WTC11 (cell line): ENCODE data around the gene CADM4. TPM values are rescaled to one million over a fixed set of nuclear protein-coding genes. Genes with fewer than 3 reads are reported as not detected.
"Not testable (repeated sequence)": the region's sequence is repeated elsewhere in the genome, so short reads cannot be mapped to it uniquely, and the experiment has no call there.

Experiments
- ATAC-seq: fragments of 200-7000 bp; cut with Tn5 transposase; 2 replicates; pipeline ENCODE4 v1.10.0; 2021; ENCODE audit warnings: mild to moderate bottlenecking, moderate library complexity
- CTCF ChIA-PET: fragments of 300-600 bp; sonication (Branson Sonifier 250); formaldehyde crosslinking; loops from one replicate; lab custom pipeline; 2021; ENCODE audit warnings: antibody characterized with exemption; lab: Charles Lee
- POLR2A ChIA-PET: fragments of 350-600 bp; sonication (Branson Sonifier 250); formaldehyde crosslinking; loops from one replicate; lab custom pipeline; 2021; ENCODE audit warnings: antibody characterized with exemption; lab: Charles Lee
- DNase-seq: peaks from one replicate; pipeline ENCODE4 v3.0.0; 2021; ENCODE audit warnings: low spot score
- H3K27ac Mint-ChIP-seq: 2 replicates; pipeline ENCODE4 v1.8.0; 2021; ENCODE audit warnings: mixed read lengths
- H3K27me3 Mint-ChIP-seq: 2 replicates; pipeline ENCODE4 v1.8.0; 2021; ENCODE audit warnings: low read depth, mild to moderate bottlenecking, moderate library complexity, mixed read lengths
- H3K36me3 Mint-ChIP-seq: 2 replicates; pipeline ENCODE4 v1.8.0; 2021; ENCODE audit warnings: mixed read lengths
- H3K4me1 Mint-ChIP-seq: 2 replicates; pipeline ENCODE4 v1.8.0; 2022; ENCODE audit warnings: mixed read lengths
- H3K4me3 Mint-ChIP-seq: 2 replicates; pipeline ENCODE4 v1.8.0; 2021; ENCODE audit warnings: mild to moderate bottlenecking, moderate library complexity, mixed read lengths
- H3K9me3 Mint-ChIP-seq: 2 replicates; pipeline ENCODE4 v1.8.0; 2021; ENCODE audit warnings: mixed read lengths
- CREB1 ChIP-seq: sonication (generic); formaldehyde crosslinking; IDR thresholded peaks from 2 replicates; pipeline ENCODE4 v1.8.0; 2023; ENCODE audit warnings: mild to moderate bottlenecking, missing genetic modification reagents
- GRHL2 ChIP-seq: fragments of 250-450 bp; sonication (Bioruptor Pico); IDR thresholded peaks from 2 replicates; pipeline ENCODE4 v1.8.0; 2022; ENCODE audit warnings: mild to moderate bottlenecking, moderate library complexity; ENCODE audit not compliant: insufficient replicate concordance, severe bottlenecking
- HMGA2 ChIP-seq: fragments of 250-450 bp; sonication (Bioruptor Pico); IDR thresholded peaks from 2 replicates; pipeline ENCODE4 v1.4.0; 2021; ENCODE audit warnings: mild to moderate bottlenecking, moderate library complexity
- IRF2 ChIP-seq: sonication (generic); formaldehyde crosslinking; IDR thresholded peaks from 2 replicates; pipeline ENCODE4 v1.8.0; 2022; ENCODE audit warnings: low read depth, missing genetic modification reagents, borderline replicate concordance
- JUN ChIP-seq: sonication (generic); formaldehyde crosslinking; IDR thresholded peaks from 2 replicates; pipeline ENCODE4 v1.8.0; 2023; ENCODE audit warnings: mild to moderate bottlenecking, missing genetic modification reagents
- NFE2L1 ChIP-seq: sonication (generic); formaldehyde crosslinking; IDR thresholded peaks from 2 replicates; pipeline ENCODE4 v1.8.1; 2023; ENCODE audit warnings: missing genetic modification reagents
- NR2C2 ChIP-seq: sonication (generic); formaldehyde crosslinking; IDR thresholded peaks from 2 replicates; pipeline ENCODE4 v1.8.0; 2022; ENCODE audit warnings: mild to moderate bottlenecking, missing genetic modification reagents
- OVOL2 ChIP-seq: fragments of 250-450 bp; sonication (Bioruptor Pico); IDR thresholded peaks from 2 replicates; pipeline ENCODE4 v1.9.0; 2021; ENCODE audit warnings: mild to moderate bottlenecking, borderline replicate concordance
- PRRX2 ChIP-seq: fragments of 250-450 bp; sonication (Bioruptor Pico); IDR thresholded peaks from 2 replicates; pipeline ENCODE4 v1.8.0; 2021; ENCODE audit warnings: mild to moderate bottlenecking
- ZBTB21 ChIP-seq: sonication (generic); formaldehyde crosslinking; IDR thresholded peaks from 2 replicates; pipeline ENCODE4 v1.8.1; 2023; ENCODE audit warnings: mild to moderate bottlenecking, missing genetic modification reagents, borderline replicate concordance
- ZNF138 ChIP-seq: sonication (generic); formaldehyde crosslinking; conservative IDR thresholded peaks from 2 replicates; pipeline ENCODE4 v1.8.1; 2022; ENCODE audit warnings: mild to moderate bottlenecking, moderate library complexity, missing genetic modification reagents
- ZNF396 ChIP-seq: fragments of 250-450 bp; sonication (Bioruptor Pico); IDR thresholded peaks from 2 replicates; pipeline ENCODE4 v1.8.0; 2021; ENCODE audit warnings: mild to moderate bottlenecking, moderate library complexity, borderline replicate concordance
- total RNA-seq: library from RNA; stranded (reverse); gene quantifications from 3 replicates; pipeline ENCODE4 v1.2.3, GENCODE V29; 2021
- TF ChIP-seq, protein P1 (sequence below): sonication (generic); formaldehyde crosslinking; IDR thresholded peaks from 2 replicates; pipeline ENCODE4 v1.8.0; 2023; ENCODE audit warnings: mild to moderate bottlenecking, missing genetic modification reagents
- TF ChIP-seq, protein P2 (sequence below): sonication (generic); formaldehyde crosslinking; IDR thresholded peaks from 2 replicates; pipeline ENCODE4 v1.8.0; 2022; ENCODE audit warnings: mild to moderate bottlenecking, missing genetic modification reagents
- TF ChIP-seq, protein P3 (sequence below): fragments of 250-450 bp; sonication (Bioruptor Pico); IDR thresholded peaks from 2 replicates; pipeline ENCODE4 v1.9.0; 2021; ENCODE audit warnings: mild to moderate bottlenecking
- TF ChIP-seq, protein P4 (sequence below): sonication (generic); formaldehyde crosslinking; IDR thresholded peaks from 2 replicates; pipeline ENCODE4 v1.8.1; 2022; ENCODE audit warnings: mild to moderate bottlenecking, missing genetic modification reagents, moderate library complexity, borderline replicate concordance
- TF ChIP-seq, protein P5 (sequence below): sonication (generic); formaldehyde crosslinking; IDR thresholded peaks from 2 replicates; pipeline ENCODE4 v1.8.1; 2022; ENCODE audit warnings: missing genetic modification reagents, borderline replicate concordance
- TF ChIP-seq, protein P6 (sequence below): sonication (generic); formaldehyde crosslinking; IDR thresholded peaks from 2 replicates; pipeline ENCODE4 v1.8.0; 2023; ENCODE audit warnings: missing genetic modification reagents, mild to moderate bottlenecking, borderline replicate concordance

The CADM4 gene
- total RNA-seq, 1 experiment from 2014 or later, result 13.3 TPM

DNA sequence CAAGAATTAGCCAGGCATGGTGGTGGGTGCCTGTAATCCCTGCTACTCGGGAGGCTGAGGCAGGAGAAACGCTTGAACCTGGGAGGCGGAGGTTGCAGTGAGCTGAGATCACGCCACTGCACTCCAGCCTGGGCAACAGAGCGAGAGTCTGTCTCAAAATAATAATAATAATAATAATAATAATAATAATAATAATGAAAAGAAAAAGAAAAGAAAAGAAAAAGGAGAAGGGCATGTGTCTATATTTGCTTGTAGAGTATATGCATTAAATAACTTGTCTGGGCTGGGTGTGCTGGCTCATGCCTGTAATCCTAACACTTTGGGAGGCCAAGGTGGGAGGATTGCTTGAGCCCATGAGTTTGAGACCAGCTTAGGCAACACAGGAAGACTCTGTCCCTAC lies 42.6 kb upstream of the CADM4 start:
- CTCF ChIA-PET, result interaction anchor here (0.9 kb wide), 1 partner anchor 41 kb away, joined by 3 read pairs; no protein-coding TSS in a partner anchor
- POLR2A ChIA-PET, H3K4me3 Mint-ChIP-seq: not testable (repeated sequence)

DNA sequence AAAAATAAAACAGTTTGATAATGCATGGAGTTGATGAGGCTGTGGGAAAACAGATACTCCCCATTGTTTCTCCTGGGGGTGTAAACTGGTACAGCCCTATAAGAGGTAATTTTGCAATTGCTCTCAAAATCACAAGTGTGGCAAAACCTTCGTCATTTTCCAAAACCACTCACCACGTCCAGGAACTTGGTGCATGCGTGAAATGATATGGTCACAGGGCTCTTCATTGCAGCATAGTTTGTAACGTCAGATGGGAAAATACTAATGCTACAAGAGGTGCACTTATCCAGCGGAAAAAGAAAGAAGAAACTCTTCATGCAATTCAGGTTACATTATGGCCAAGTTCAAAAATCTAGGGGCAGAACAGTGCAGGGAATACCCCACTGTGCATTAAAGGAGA lies 42.2 kb upstream of the CADM4 start:
- TF ChIP-seq ZNF396, result no peak
- TF ChIP-seq NFE2L1, result no peak
- TF ChIP-seq HMGA2 (CRISPR knock-in tag), result no peak
- TF ChIP-seq, protein P1, sequence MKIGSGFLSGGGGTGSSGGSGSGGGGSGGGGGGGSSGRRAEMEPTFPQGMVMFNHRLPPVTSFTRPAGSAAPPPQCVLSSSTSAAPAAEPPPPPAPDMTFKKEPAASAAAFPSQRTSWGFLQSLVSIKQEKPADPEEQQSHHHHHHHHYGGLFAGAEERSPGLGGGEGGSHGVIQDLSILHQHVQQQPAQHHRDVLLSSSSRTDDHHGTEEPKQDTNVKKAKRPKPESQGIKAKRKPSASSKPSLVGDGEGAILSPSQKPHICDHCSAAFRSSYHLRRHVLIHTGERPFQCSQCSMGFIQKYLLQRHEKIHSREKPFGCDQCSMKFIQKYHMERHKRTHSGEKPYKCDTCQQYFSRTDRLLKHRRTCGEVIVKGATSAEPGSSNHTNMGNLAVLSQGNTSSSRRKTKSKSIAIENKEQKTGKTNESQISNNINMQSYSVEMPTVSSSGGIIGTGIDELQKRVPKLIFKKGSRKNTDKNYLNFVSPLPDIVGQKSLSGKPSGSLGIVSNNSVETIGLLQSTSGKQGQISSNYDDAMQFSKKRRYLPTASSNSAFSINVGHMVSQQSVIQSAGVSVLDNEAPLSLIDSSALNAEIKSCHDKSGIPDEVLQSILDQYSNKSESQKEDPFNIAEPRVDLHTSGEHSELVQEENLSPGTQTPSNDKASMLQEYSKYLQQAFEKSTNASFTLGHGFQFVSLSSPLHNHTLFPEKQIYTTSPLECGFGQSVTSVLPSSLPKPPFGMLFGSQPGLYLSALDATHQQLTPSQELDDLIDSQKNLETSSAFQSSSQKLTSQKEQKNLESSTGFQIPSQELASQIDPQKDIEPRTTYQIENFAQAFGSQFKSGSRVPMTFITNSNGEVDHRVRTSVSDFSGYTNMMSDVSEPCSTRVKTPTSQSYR, result no peak
- TF ChIP-seq JUN, result no peak
- TF ChIP-seq, protein P2, sequence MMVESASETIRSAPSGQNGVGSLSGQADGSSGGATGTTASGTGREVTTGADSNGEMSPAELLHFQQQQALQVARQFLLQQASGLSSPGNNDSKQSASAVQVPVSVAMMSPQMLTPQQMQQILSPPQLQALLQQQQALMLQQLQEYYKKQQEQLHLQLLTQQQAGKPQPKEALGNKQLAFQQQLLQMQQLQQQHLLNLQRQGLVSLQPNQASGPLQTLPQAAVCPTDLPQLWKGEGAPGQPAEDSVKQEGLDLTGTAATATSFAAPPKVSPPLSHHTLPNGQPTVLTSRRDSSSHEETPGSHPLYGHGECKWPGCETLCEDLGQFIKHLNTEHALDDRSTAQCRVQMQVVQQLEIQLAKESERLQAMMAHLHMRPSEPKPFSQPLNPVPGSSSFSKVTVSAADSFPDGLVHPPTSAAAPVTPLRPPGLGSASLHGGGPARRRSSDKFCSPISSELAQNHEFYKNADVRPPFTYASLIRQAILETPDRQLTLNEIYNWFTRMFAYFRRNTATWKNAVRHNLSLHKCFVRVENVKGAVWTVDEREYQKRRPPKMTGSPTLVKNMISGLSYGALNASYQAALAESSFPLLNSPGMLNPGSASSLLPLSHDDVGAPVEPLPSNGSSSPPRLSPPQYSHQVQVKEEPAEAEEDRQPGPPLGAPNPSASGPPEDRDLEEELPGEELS (CRISPR knock-in tag), result no peak
- Mint-ChIP-seq H3K9me3 (no peaks in the 10 kb centered on the region), H3K4me1 (0 out of 2 replicates have a peak, but pooled peaks cover 5% of the 10 kb centered on the region), H3K36me3 (no peaks in the 10 kb centered on the region), H3K27me3 (no peaks in the 10 kb centered on the region), H3K27ac (peak overlapping the region; percentile 13; the same call in 1 of the 2 replicates), H3K4me3 (no peak overlapping the region)
- DNase-seq (no peak), ATAC-seq (no peak)
- POLR2A ChIA-PET, result no interaction called here
- CTCF ChIA-PET, result interaction anchor here (0.9 to 1.7 kb wide), 2 partner anchors 13 to 42 kb away, joined by 3 to 8 read pairs; no protein-coding TSS in a partner anchor

More for the DNA sequence above, 42.6 kb upstream of the CADM4 start:
- not testable (repeated sequence) for ATAC-seq, H3K27ac Mint-ChIP-seq, DNase-seq, H3K9me3 Mint-ChIP-seq, H3K36me3 Mint-ChIP-seq, H3K4me1 Mint-ChIP-seq, H3K27me3 Mint-ChIP-seq
- peak; percentile 56; the same call in 1 of the 2 replicates for TF ChIP-seq HMGA2 (CRISPR knock-in tag)

DNA sequence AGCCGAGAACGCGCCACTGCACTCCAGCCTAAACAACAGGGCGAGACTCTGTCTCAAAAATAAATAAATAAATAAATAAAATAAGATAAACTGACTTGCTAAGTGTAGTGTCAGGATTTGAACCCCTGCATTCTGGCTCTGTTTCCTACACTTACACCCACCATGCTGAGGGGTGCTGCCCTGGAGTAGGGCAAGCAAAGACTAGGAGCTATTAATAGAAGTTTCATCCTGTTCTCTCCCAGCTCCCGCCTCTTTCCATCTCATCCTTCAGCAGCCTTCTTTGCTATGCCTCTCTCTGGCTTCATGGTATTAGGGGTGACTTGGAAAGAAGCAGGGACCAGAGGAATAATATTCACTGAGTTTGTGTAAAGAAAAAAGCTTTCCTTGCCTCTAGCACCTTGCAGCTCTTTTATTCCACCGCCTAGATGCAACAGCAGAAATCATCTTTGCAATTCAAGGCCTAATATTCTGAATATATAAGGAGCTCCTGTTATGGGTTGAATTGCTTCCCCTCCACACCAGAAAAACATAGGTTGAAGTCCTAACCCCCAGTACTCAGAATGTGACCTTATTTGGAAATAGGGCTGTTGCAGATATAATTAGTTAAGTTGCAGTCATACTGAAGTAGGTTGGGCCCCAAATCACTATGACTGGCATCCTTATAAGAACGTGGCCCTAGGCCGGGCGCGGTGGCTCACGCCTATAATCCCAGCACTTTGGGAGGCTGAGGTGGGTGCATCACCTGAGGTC lies 39.0 kb upstream of the CADM4 start:
- no peaks in the 10 kb centered on the region for H3K27me3 Mint-ChIP-seq
- CTCF ChIA-PET, result interaction anchor here (0.5 to 2.1 kb wide), 7 partner anchors 8 to 88 kb away, joined by 3 to 11 read pairs (median 3); partner anchors contain the start of gene PLAUR
- no peak overlapping the region for H3K27ac Mint-ChIP-seq
- DNase-seq, result no peak
- no peak overlapping the region for H3K4me3 Mint-ChIP-seq
- H3K4me1 Mint-ChIP-seq, result peaks cover 8% of the 10 kb centered on the region
- no peaks in the 10 kb centered on the region for H3K9me3 Mint-ChIP-seq
- ATAC-seq, result no peak
- no peaks in the 10 kb centered on the region for H3K36me3 Mint-ChIP-seq
- POLR2A ChIA-PET, result no interaction called here
- TF ChIP-seq IRF2 (no peak), OVOL2 (CRISPR knock-in tag) (no peak), ZBTB21 (CRISPR knock-in tag) (no peak), GRHL2 (CRISPR knock-in tag) (no peak), PRRX2 (CRISPR knock-in tag) (no peak), NR2C2 (CRISPR knock-in tag) (no peak), CREB1 (no peak), ZNF138 (CRISPR knock-in tag) (no peak)
- TF ChIP-seq, protein P3, sequence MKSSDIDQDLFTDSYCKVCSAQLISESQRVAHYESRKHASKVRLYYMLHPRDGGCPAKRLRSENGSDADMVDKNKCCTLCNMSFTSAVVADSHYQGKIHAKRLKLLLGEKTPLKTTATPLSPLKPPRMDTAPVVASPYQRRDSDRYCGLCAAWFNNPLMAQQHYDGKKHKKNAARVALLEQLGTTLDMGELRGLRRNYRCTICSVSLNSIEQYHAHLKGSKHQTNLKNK (CRISPR knock-in tag), result no peak
- TF ChIP-seq, protein P4, sequence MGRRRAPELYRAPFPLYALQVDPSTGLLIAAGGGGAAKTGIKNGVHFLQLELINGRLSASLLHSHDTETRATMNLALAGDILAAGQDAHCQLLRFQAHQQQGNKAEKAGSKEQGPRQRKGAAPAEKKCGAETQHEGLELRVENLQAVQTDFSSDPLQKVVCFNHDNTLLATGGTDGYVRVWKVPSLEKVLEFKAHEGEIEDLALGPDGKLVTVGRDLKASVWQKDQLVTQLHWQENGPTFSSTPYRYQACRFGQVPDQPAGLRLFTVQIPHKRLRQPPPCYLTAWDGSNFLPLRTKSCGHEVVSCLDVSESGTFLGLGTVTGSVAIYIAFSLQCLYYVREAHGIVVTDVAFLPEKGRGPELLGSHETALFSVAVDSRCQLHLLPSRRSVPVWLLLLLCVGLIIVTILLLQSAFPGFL, result no peak
- TF ChIP-seq, protein P5, sequence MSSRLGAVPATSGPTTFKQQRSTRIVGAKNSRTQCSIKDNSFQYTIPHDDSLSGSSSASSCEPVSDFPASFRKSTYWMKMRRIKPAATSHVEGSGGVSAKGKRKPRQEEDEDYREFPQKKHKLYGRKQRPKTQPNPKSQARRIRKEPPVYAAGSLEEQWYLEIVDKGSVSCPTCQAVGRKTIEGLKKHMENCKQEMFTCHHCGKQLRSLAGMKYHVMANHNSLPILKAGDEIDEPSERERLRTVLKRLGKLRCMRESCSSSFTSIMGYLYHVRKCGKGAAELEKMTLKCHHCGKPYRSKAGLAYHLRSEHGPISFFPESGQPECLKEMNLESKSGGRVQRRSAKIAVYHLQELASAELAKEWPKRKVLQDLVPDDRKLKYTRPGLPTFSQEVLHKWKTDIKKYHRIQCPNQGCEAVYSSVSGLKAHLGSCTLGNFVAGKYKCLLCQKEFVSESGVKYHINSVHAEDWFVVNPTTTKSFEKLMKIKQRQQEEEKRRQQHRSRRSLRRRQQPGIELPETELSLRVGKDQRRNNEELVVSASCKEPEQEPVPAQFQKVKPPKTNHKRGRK (CRISPR knock-in tag), result no peak
- TF ChIP-seq, protein P6, sequence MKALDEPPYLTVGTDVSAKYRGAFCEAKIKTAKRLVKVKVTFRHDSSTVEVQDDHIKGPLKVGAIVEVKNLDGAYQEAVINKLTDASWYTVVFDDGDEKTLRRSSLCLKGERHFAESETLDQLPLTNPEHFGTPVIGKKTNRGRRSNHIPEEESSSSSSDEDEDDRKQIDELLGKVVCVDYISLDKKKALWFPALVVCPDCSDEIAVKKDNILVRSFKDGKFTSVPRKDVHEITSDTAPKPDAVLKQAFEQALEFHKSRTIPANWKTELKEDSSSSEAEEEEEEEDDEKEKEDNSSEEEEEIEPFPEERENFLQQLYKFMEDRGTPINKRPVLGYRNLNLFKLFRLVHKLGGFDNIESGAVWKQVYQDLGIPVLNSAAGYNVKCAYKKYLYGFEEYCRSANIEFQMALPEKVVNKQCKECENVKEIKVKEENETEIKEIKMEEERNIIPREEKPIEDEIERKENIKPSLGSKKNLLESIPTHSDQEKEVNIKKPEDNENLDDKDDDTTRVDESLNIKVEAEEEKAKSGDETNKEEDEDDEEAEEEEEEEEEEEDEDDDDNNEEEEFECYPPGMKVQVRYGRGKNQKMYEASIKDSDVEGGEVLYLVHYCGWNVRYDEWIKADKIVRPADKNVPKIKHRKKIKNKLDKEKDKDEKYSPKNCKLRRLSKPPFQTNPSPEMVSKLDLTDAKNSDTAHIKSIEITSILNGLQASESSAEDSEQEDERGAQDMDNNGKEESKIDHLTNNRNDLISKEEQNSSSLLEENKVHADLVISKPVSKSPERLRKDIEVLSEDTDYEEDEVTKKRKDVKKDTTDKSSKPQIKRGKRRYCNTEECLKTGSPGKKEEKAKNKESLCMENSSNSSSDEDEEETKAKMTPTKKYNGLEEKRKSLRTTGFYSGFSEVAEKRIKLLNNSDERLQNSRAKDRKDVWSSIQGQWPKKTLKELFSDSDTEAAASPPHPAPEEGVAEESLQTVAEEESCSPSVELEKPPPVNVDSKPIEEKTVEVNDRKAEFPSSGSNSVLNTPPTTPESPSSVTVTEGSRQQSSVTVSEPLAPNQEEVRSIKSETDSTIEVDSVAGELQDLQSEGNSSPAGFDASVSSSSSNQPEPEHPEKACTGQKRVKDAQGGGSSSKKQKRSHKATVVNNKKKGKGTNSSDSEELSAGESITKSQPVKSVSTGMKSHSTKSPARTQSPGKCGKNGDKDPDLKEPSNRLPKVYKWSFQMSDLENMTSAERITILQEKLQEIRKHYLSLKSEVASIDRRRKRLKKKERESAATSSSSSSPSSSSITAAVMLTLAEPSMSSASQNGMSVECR (CRISPR knock-in tag), result no peak
